ENCODE data around the gene TPD52L1.

The TPD52L1 gene

DNA sequence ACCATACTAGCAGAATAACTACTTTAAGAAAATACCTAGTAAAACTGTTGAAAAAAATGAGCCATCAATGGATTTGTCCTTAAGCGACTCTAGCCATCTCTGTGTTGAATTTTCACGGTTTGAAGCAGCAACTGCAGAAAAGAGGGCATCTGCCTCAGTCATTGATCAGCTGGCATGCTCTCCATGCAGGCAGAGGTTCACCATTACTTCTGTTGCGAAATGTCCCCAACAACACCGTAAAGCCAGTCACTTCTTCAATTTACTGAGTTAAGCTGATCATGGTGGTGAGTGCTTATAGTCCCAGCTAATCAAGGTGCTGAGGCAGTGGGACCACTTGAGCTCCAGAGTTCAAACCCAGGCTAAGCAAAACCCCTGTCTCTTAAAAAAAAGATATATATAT, 11.1 kb downstream of the TPD52L1 start:
- TF ChIP-seq, protein P1, sequence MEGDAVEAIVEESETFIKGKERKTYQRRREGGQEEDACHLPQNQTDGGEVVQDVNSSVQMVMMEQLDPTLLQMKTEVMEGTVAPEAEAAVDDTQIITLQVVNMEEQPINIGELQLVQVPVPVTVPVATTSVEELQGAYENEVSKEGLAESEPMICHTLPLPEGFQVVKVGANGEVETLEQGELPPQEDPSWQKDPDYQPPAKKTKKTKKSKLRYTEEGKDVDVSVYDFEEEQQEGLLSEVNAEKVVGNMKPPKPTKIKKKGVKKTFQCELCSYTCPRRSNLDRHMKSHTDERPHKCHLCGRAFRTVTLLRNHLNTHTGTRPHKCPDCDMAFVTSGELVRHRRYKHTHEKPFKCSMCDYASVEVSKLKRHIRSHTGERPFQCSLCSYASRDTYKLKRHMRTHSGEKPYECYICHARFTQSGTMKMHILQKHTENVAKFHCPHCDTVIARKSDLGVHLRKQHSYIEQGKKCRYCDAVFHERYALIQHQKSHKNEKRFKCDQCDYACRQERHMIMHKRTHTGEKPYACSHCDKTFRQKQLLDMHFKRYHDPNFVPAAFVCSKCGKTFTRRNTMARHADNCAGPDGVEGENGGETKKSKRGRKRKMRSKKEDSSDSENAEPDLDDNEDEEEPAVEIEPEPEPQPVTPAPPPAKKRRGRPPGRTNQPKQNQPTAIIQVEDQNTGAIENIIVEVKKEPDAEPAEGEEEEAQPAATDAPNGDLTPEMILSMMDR (IDR thresholded peaks at IDR 0.05; ENCODE audit: low read depth, low read length) = no peak
- no peak for TF ChIP-seq EZH2phosphoT487 (IDR thresholded peaks at IDR 0.05; ENCODE audit: low read depth)
- H3K27me3 ChIP-seq (ENCODE audit: low read depth, low read length) = no peaks in the 10 kb centered on the region
- H2AFZ ChIP-seq (ENCODE audit: low read depth, low read length) = no peak overlapping the region
- H3K4me2 ChIP-seq (ENCODE audit: low read length) = no peak overlapping the region
- no peaks in the 10 kb centered on the region for H3K79me2 ChIP-seq (ENCODE audit: low read length)
- no peaks in the 10 kb centered on the region for H4K20me1 ChIP-seq (ENCODE audit: insufficient read depth, low read length)
- no peak overlapping the region for H3K9ac ChIP-seq (ENCODE audit: low read length)
- H3K27ac ChIP-seq (ENCODE audit: low read length) = no peak overlapping the region
- no peak overlapping the region for H3K4me3 ChIP-seq (ENCODE audit: low read length)
- no peaks in the 10 kb centered on the region for H3K9me3 ChIP-seq (ENCODE audit: insufficient read depth, low read length)
- no peaks in the 10 kb centered on the region for H3K36me3 ChIP-seq (replicated peaks; ENCODE audit: low read depth, low read length)
- no peaks in the 10 kb centered on the region for H3K4me1 ChIP-seq (ENCODE audit: low read length)

DNA sequence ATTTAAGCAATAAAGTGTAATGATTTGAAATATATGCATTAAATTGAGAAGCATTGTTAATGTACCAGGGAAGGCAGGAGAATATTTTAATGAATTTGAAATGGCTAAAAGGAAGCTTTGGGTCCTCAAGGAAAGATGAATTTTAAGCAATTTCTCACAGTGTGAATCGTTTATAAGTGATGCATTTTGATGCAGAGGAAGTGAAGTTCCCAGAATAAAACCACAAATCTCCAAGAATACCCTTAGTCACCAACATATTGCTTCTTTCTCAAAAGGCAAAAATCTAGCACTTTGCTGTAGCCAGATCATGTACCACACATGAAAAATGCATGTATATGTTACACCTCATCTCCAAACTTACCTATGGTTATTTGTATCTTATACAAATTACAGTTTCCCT, 11.7 kb downstream of the TPD52L1 start:
- Histone ChIP-seq H3K4me3 (ENCODE audit: low read length) (no peak overlapping the region), H3K27me3 (ENCODE audit: low read depth, low read length) (no peaks in the 10 kb centered on the region), H3K9me3 (ENCODE audit: insufficient read depth, low read length) (no peaks in the 10 kb centered on the region), H3K79me2 (ENCODE audit: low read length) (no peaks in the 10 kb centered on the region), H4K20me1 (ENCODE audit: insufficient read depth, low read length) (no peaks in the 10 kb centered on the region), H3K27ac (ENCODE audit: low read length) (no peak overlapping the region), H3K4me2 (ENCODE audit: low read length) (no peak overlapping the region), H3K4me1 (ENCODE audit: low read length) (no peaks in the 10 kb centered on the region), H2AFZ (ENCODE audit: low read depth, low read length) (no peak overlapping the region), H3K9ac (ENCODE audit: low read length) (no peak overlapping the region), H3K36me3 (replicated peaks; ENCODE audit: low read depth, low read length) (no peaks in the 10 kb centered on the region)
- TF ChIP-seq, protein P1 (IDR thresholded peaks at IDR 0.05; ENCODE audit: low read depth, low read length) = no peak
- TF ChIP-seq EZH2phosphoT487 (IDR thresholded peaks at IDR 0.05; ENCODE audit: low read depth) = no peak

DNA sequence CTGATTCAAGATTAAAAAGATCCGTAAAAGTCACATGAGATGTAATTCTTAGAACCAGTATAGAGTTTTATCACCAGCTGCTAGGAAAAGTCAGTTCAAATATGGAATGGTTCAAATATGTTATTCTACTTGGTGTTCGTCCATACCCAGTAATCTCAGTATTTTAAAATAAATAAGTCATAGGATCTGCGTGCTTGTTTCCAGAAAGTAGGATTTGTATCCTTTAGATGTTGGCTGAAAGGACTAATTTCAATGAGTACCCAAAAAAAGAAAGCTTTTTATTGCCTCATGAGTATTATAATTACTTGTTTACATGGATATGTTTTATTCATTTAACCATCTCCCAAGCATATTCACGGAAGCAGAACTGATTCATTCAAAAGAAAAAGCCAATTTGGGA, 12.2 kb downstream of the TPD52L1 start:
- H3K9ac ChIP-seq (ENCODE audit: low read length) = no peak overlapping the region
- H3K27ac ChIP-seq (ENCODE audit: low read length) = no peak overlapping the region
- no peaks in the 10 kb centered on the region for H3K36me3 ChIP-seq (replicated peaks; ENCODE audit: low read depth, low read length)
- H3K27me3 ChIP-seq (ENCODE audit: low read depth, low read length) = no peaks in the 10 kb centered on the region
- no peak overlapping the region for H2AFZ ChIP-seq (ENCODE audit: low read depth, low read length)
- no peaks in the 10 kb centered on the region for H3K9me3 ChIP-seq (ENCODE audit: insufficient read depth, low read length)
- no peaks in the 10 kb centered on the region for H4K20me1 ChIP-seq (ENCODE audit: insufficient read depth, low read length)
- H3K4me3 ChIP-seq (ENCODE audit: low read length) = no peak overlapping the region
- H3K4me1 ChIP-seq (ENCODE audit: low read length) = no peaks in the 10 kb centered on the region
- H3K4me2 ChIP-seq (ENCODE audit: low read length) = no peak overlapping the region
- no peaks in the 10 kb centered on the region for H3K79me2 ChIP-seq (ENCODE audit: low read length)
- no peak for TF ChIP-seq EZH2phosphoT487 (IDR thresholded peaks at IDR 0.05; ENCODE audit: low read depth)
- TF ChIP-seq, protein P1 (IDR thresholded peaks at IDR 0.05; ENCODE audit: low read depth, low read length) = no peak

- TF ChIP-seq, protein P1 (IDR thresholded peaks at IDR 0.05; ENCODE audit: low read depth, low read length) = no peak
- TF ChIP-seq EZH2phosphoT487 (IDR thresholded peaks at IDR 0.05; ENCODE audit: low read depth) = no peak
- Histone ChIP-seq H3K4me1 (ENCODE audit: low read length) (no peaks in the 10 kb centered on the region), H3K27ac (ENCODE audit: low read length) (no peak overlapping the region), H3K27me3 (ENCODE audit: low read depth, low read length) (no peaks in the 10 kb centered on the region), H3K4me2 (ENCODE audit: low read length) (no peak overlapping the region), H3K9ac (ENCODE audit: low read length) (no peak overlapping the region), H3K9me3 (ENCODE audit: insufficient read depth, low read length) (no peaks in the 10 kb centered on the region), H3K4me3 (ENCODE audit: low read length) (no peak overlapping the region), H4K20me1 (ENCODE audit: insufficient read depth, low read length) (no peaks in the 10 kb centered on the region), H3K36me3 (replicated peaks; ENCODE audit: low read depth, low read length) (no peaks in the 10 kb centered on the region), H3K79me2 (ENCODE audit: low read length) (no peaks in the 10 kb centered on the region), H2AFZ (ENCODE audit: low read depth, low read length) (no peak overlapping the region)
Measured at GRCh38 chr6:125166711-125167110, 13.1 kb downstream of the TPD52L1 start.

Measured in OCI-LY3 (cell line).